Gastroesophageal sphincter (tissue), 4 donors: ENCODE data around the gene CCDC40. TPM values are rescaled to one million over a fixed set of nuclear protein-coding genes. Genes with fewer than 3 reads are reported as not detected.

ENCODE experiments used
- ATAC-seq: fragments of 150-250 bp; one replicate; pipeline ENCODE4 v1.9.1; 2016; ENCODE audit warnings: mild to moderate bottlenecking, moderate library complexity
- H3K27ac ChIP-seq, 4 donors: fragments of 200-600 bp; sonication (generic) in 3 of 4; 1 replicate in 3 of 4; 2 replicates in 1 of 4; pipeline ENCODE4 v1.5.1; 2016 to 2019
- H3K27me3 ChIP-seq: fragments of 200-600 bp; sonication (generic); one replicate; pipeline ENCODE4 v1.5.1; 2019
- H3K36me3 ChIP-seq, 2 donors: fragments of 200-600 bp; sonication (generic); one replicate each; pipeline ENCODE4 v1.5.1; 2019; ENCODE audit warnings: control low read depth in 1 of 2
- H3K4me1 ChIP-seq, 3 donors: fragments of 200-600 bp; sonication (generic); 1 replicate in 2 of 3; 2 replicates in 1 of 3; pipeline ENCODE4 v1.5.1; 2016 to 2019; ENCODE audit warnings: control low read depth in 2 of 3
- H3K4me3 ChIP-seq, 2 donors: fragments of 200-600 bp; sonication (generic); one replicate each; pipeline ENCODE4 v1.5.1; 2019; ENCODE audit warnings: mild to moderate bottlenecking in 1 of 2, moderate library complexity in 1 of 2
- H3K9me3 ChIP-seq, 3 donors: fragments of 200-600 bp; sonication (generic); one replicate each; pipeline ENCODE4 v1.5.1; 2017 to 2019; ENCODE audit warnings: control low read depth in 2 of 3
- CTCF ChIP-seq, 4 experiments: fragments of 200-600 bp in 2 of 4; fragments of 450-650 bp in 2 of 4; sonication (generic) in 1 of 4; IDR thresholded peaks; one replicate each; pipeline ENCODE4 v1.5.1; 2017 to 2019; ENCODE audit warnings: antibody characterized with exemption in 4 of 4, mild to moderate bottlenecking in 2 of 4, moderate library complexity in 2 of 4
- EP300 ChIP-seq: sonication (generic); formaldehyde crosslinking; IDR thresholded peaks from one replicate; pipeline ENCODE4 v1.6.1; 2017; ENCODE audit warnings: antibody characterized with exemption, mild to moderate bottlenecking
- POLR2A ChIP-seq, 2 donors: fragments of 450-650 bp; IDR thresholded peaks; one replicate each; pipeline ENCODE4 v1.6.1; 2017; ENCODE audit warnings: antibody characterized with exemption in 2 of 2, mild to moderate bottlenecking in 2 of 2, moderate library complexity in 1 of 2
- POLR2AphosphoS5 ChIP-seq: sonication (generic); formaldehyde crosslinking; IDR thresholded peaks from one replicate; pipeline ENCODE4 v1.6.1; 2017; ENCODE audit warnings: antibody characterized with exemption
- WGBS, 2 donors: methylation state at CpG; one replicate each; pipeline ENCODE4 v1.1.5; 2018; ENCODE audit warnings: low coverage in 1 of 2; 5-methylcytosine and 5-hydroxymethylcytosine counted together
- total RNA-seq, 4 donors: library from RNA; depleted of rRNA; stranded (reverse); fragments of >200 nt; gene quantifications; one replicate each; pipeline ENCODE4 v1.1.0, GENCODE V29; 2016

The CCDC40 gene
- total RNA-seq, 4 donors from 2014 or later, result 4.3 to 17.3 (median 5.5) TPM

- Histone ChIP-seq H3K27ac (no peak overlapping the region), H3K4me3 (no peak overlapping the region), H3K9me3 (no peaks in the 10 kb centered on the region), H3K4me1 (peaks cover 0 to 23% (median 3%) of the 10 kb centered on the region in 3 donors), H3K27me3 (no peaks in the 10 kb centered on the region), H3K36me3 (peaks cover 0 to 52% of the 10 kb centered on the region in 2 donors)
- no peak for TF ChIP-seq POLR2AphosphoS5
- TF ChIP-seq POLR2A (IDR thresholded peaks at IDR 0.05), result no peak
- TF ChIP-seq CTCF (IDR thresholded peaks at IDR 0.05), result no peak
- no peak for TF ChIP-seq EP300
- 96% methylated on average over 4 of the region's 18 CpGs; no CpG with 5 or more reads in 1 of the 2 donors for WGBS, 2 donors
- no peak for ATAC-seq
Measured at GRCh38 chr17:80008848-80009247, 27.6 kb upstream of the CCDC40 start.

- Histone ChIP-seq H3K27me3 (no peaks in the 10 kb centered on the region), H3K4me3 (no peak overlapping the region), H3K9me3 (no peaks in the 10 kb centered on the region), H3K36me3 (peaks cover 0 to 51% of the 10 kb centered on the region in 2 donors), H3K27ac (no peak overlapping the region), H3K4me1 (peaks cover 0 to 23% (median 3%) of the 10 kb centered on the region in 3 donors)
- TF ChIP-seq POLR2A (IDR thresholded peaks at IDR 0.05), result no peak
- no peak for TF ChIP-seq EP300
- TF ChIP-seq CTCF (IDR thresholded peaks at IDR 0.05), result no peak
- no peak for TF ChIP-seq POLR2AphosphoS5
- ATAC-seq, result no peak
- no CpG with 5 or more reads among the region's 34 CpGs for WGBS, 2 donors
Measured at GRCh38 chr17:80009391-80010282, 26.8 kb upstream of the CCDC40 start.

- whole genome bisulfite sequencing, 2 donors, result 80 to 100% methylated on average over 1 to 2 of the region's 33 CpGs
- TF ChIP-seq CTCF (IDR thresholded peaks at IDR 0.05) (no peak), EP300 (no peak), POLR2A (IDR thresholded peaks at IDR 0.05) (no peak), POLR2AphosphoS5 (no peak)
- H3K4me1 ChIP-seq, result peaks cover 0 to 23% (median 3%) of the 10 kb centered on the region in 3 donors
- no peak for ATAC-seq
- H3K4me3 ChIP-seq, result no peak overlapping the region
- no peak overlapping the region for H3K27ac ChIP-seq
- H3K9me3 ChIP-seq, result no peaks in the 10 kb centered on the region
- no peaks in the 10 kb centered on the region for H3K27me3 ChIP-seq
- peaks cover 0 to 48% of the 10 kb centered on the region in 2 donors for H3K36me3 ChIP-seq
Measured at GRCh38 chr17:80010283-80010858, 26.1 kb upstream of the CCDC40 start.

GRCh38 chr17:80011989-80012555 lies 24.4 kb upstream of the CCDC40 start:
- Histone ChIP-seq H3K36me3 (peaks cover 0 to 46% of the 10 kb centered on the region in 2 donors), H3K9me3 (no peaks in the 10 kb centered on the region), H3K4me3 (no peak overlapping the region), H3K27me3 (no peaks in the 10 kb centered on the region), H3K27ac (no peak overlapping the region), H3K4me1 (peaks cover 0 to 14% (median 3%) of the 10 kb centered on the region in 3 donors)
- no peak for ATAC-seq
- 91 to 92% methylated on average over 3 to 7 of the region's 10 CpGs for WGBS, 2 donors
- no peak for TF ChIP-seq POLR2AphosphoS5
- no peak for TF ChIP-seq EP300
- TF ChIP-seq POLR2A (IDR thresholded peaks at IDR 0.05), result no peak
- TF ChIP-seq CTCF (IDR thresholded peaks at IDR 0.05), result no peak
